Thyroid gland (tissue), 4 donors: ENCODE measurements around the gene WASL.

Source experiments
- POLR2A ChIP-seq, 2 donors: fragments of 450-650 bp; IDR thresholded peaks; one replicate each; pipeline ENCODE4 v1.6.1; 2017; ENCODE audit warnings: antibody characterized with exemption in 2 of 2, mild to moderate bottlenecking in 2 of 2, moderate library complexity in 1 of 2
- TF ChIP-seq, protein P1 (sequence below), 6 experiments: fragments of 200-600 bp in 3 of 6; fragments of 450-650 bp in 3 of 6; sonication (generic) in 3 of 6; IDR thresholded peaks; one replicate each; pipeline ENCODE4 v1.5.1; 2016 to 2019; ENCODE audit warnings: antibody characterized with exemption in 6 of 6, mild to moderate bottlenecking in 2 of 6, inconsistent platforms in 1 of 6, moderate library complexity in 1 of 6

DNA sequence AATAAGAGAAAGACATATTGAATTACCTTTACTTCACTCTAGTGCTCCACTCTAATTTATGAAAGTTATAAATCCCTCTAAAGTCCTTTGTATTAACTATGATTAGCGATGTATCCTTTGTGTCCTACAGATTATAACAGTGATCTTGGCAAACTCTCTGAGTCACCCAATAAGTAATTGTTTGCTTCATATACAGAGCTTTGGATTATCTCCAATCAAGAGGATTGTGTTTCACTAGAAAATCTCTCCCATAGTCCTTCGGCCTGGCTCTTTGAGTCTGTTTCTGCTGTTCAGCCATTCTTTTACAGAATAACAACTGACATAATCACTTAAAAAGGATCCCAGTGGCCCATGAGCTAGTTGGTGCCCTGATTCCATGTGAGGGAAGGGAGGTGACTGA lies 83.6 kb downstream of the WASL start:
- TF ChIP-seq, protein P1, sequence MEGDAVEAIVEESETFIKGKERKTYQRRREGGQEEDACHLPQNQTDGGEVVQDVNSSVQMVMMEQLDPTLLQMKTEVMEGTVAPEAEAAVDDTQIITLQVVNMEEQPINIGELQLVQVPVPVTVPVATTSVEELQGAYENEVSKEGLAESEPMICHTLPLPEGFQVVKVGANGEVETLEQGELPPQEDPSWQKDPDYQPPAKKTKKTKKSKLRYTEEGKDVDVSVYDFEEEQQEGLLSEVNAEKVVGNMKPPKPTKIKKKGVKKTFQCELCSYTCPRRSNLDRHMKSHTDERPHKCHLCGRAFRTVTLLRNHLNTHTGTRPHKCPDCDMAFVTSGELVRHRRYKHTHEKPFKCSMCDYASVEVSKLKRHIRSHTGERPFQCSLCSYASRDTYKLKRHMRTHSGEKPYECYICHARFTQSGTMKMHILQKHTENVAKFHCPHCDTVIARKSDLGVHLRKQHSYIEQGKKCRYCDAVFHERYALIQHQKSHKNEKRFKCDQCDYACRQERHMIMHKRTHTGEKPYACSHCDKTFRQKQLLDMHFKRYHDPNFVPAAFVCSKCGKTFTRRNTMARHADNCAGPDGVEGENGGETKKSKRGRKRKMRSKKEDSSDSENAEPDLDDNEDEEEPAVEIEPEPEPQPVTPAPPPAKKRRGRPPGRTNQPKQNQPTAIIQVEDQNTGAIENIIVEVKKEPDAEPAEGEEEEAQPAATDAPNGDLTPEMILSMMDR (IDR thresholded peaks at IDR 0.05) = no peak
- no peak for TF ChIP-seq POLR2A (IDR thresholded peaks at IDR 0.05)
